Transverse colon (tissue), 4 donors: ENCODE data around the gene SOX8.
"Not testable (repeated sequence)": the region's sequence is repeated elsewhere in the genome, so short reads cannot be mapped to it uniquely, and the experiment has no call there.

Experiments used
- CTCF ChIP-seq, 5 experiments: fragments of 200-600 bp in 3 of 5; fragments of 450-650 bp in 2 of 5; sonication (generic) in 3 of 5; IDR thresholded peaks; 1 replicate in 2 of 5; 2 replicates in 3 of 5; pipeline ENCODE4 v1.5.1; 2016 to 2017; ENCODE audit warnings: antibody characterized with exemption in 5 of 5, inconsistent platforms in 3 of 5, mild to moderate bottlenecking in 2 of 5, moderate library complexity in 1 of 5
- EP300 ChIP-seq: sonication (generic); formaldehyde crosslinking; IDR thresholded peaks from one replicate; pipeline ENCODE4 v1.6.1; 2017; ENCODE audit warnings: antibody characterized with exemption, low read depth
- POLR2A ChIP-seq: fragments of 450-650 bp; IDR thresholded peaks from one replicate; pipeline ENCODE4 v1.6.1; 2016; ENCODE audit warnings: antibody characterized with exemption, mild to moderate bottlenecking, moderate library complexity
- POLR2AphosphoS5 ChIP-seq, 3 donors: sonication (generic); formaldehyde crosslinking; IDR thresholded peaks; one replicate each; pipeline ENCODE4 v1.6.1; 2016; ENCODE audit warnings: antibody characterized with exemption in 3 of 3

- not testable (repeated sequence) for TF ChIP-seq POLR2AphosphoS5 (IDR thresholded peaks at IDR 0.05); POLR2A; EP300; CTCF (IDR thresholded peaks at IDR 0.05)
Measured at GRCh38 chr16:953818-954217, 27.8 kb upstream of the SOX8 start.
